Lower leg skin (tissue), 3 donors: Measurements from ENCODE around the gene CCSER1.

Experiments used
- POLR2A ChIP-seq, 2 donors: fragments of 450-650 bp; IDR thresholded peaks; one replicate each; pipeline ENCODE4 v1.6.1; 2016 to 2017; ENCODE audit warnings: antibody characterized with exemption in 2 of 2, mild to moderate bottlenecking in 1 of 2, moderate library complexity in 1 of 2
- TF ChIP-seq, protein P1 (sequence below), 3 donors: fragments of 450-650 bp; IDR thresholded peaks; one replicate each; pipeline ENCODE4 v1.5.1; 2016; ENCODE audit warnings: antibody characterized with exemption in 3 of 3, mild to moderate bottlenecking in 3 of 3, moderate library complexity in 2 of 3

GRCh38 chr4:90226734-90227133 is 99.5 kb downstream of the CCSER1 start:
- TF ChIP-seq, protein P1, sequence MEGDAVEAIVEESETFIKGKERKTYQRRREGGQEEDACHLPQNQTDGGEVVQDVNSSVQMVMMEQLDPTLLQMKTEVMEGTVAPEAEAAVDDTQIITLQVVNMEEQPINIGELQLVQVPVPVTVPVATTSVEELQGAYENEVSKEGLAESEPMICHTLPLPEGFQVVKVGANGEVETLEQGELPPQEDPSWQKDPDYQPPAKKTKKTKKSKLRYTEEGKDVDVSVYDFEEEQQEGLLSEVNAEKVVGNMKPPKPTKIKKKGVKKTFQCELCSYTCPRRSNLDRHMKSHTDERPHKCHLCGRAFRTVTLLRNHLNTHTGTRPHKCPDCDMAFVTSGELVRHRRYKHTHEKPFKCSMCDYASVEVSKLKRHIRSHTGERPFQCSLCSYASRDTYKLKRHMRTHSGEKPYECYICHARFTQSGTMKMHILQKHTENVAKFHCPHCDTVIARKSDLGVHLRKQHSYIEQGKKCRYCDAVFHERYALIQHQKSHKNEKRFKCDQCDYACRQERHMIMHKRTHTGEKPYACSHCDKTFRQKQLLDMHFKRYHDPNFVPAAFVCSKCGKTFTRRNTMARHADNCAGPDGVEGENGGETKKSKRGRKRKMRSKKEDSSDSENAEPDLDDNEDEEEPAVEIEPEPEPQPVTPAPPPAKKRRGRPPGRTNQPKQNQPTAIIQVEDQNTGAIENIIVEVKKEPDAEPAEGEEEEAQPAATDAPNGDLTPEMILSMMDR (IDR thresholded peaks at IDR 0.05) = no peak
- TF ChIP-seq POLR2A (IDR thresholded peaks at IDR 0.05) = no peak
